Measurements from ENCODE around the gene ARHGAP26.
A peak's percentile ranks its signal among the peaks of the same experiment; 100 is the strongest.

The ARHGAP26 gene

GRCh38 chr5:142769793-142770649 lies at the start of gene ARHGAP26:
TSS of gene ARHGAP26 (plus strand) at chr5:142770377. CDS start at chr5:142770762, 385 bp downstream.
- Histone ChIP-seq H3K4me3 (ENCODE audit: low read length in 2 of 2) (peak within 1 kb of the TSS; percentile 85 to 91), H3K9me3 (ENCODE audit: control insufficient read depth in 2 of 2, low read length in 2 of 2) (no peaks in the 10 kb centered on the region), H3K27me3 (ENCODE audit: control insufficient read depth in 2 of 2, insufficient read depth in 2 of 2, low read length in 2 of 2) (no peaks in the 10 kb centered on the region), H3K27ac (ENCODE audit: low read depth in 2 of 2, low read length in 2 of 2) (peak within 1 kb of the TSS; percentile 86 to 88), H3K4me1 (ENCODE audit: control insufficient read depth in 2 of 2, insufficient read depth in 2 of 2, low read length in 2 of 2) (peaks cover 18 to 21% of the 10 kb centered on the region in 2 donors), H3K36me3 (ENCODE audit: control insufficient read depth in 2 of 2, insufficient read depth in 2 of 2, low read length in 2 of 2) (no peaks in the 10 kb centered on the region), H3K9ac (ENCODE audit: low read depth in 1 of 2, low read length in 2 of 2) (peak within 1 kb of the TSS; percentile 88 to 92)

GRCh38 chr5:142720641-142721271 lies 49.4 kb upstream of the ARHGAP26 start:
- Histone ChIP-seq H3K9ac (ENCODE audit: low read depth in 1 of 2, low read length in 2 of 2) (no peak overlapping the region), H3K27me3 (ENCODE audit: control insufficient read depth in 2 of 2, insufficient read depth in 2 of 2, low read length in 2 of 2) (no peaks in the 10 kb centered on the region), H3K4me3 (ENCODE audit: low read length in 2 of 2) (no peak overlapping the region), H3K36me3 (ENCODE audit: control insufficient read depth in 2 of 2, insufficient read depth in 2 of 2, low read length in 2 of 2) (no peaks in the 10 kb centered on the region), H3K4me1 (ENCODE audit: control insufficient read depth in 2 of 2, insufficient read depth in 2 of 2, low read length in 2 of 2) (peaks cover 0 to 8% of the 10 kb centered on the region in 2 donors), H3K27ac (ENCODE audit: low read depth in 2 of 2, low read length in 2 of 2) (no peak overlapping the region), H3K9me3 (ENCODE audit: control insufficient read depth in 2 of 2, low read length in 2 of 2) (no peaks in the 10 kb centered on the region)

GRCh38 chr5:142722146-142722545 lies 48.0 kb upstream of the ARHGAP26 start:
- no peaks in the 10 kb centered on the region for H3K9me3 ChIP-seq (ENCODE audit: control insufficient read depth in 2 of 2, low read length in 2 of 2)
- no peaks in the 10 kb centered on the region for H3K36me3 ChIP-seq (ENCODE audit: control insufficient read depth in 2 of 2, insufficient read depth in 2 of 2, low read length in 2 of 2)
- H3K27ac ChIP-seq (ENCODE audit: low read depth in 2 of 2, low read length in 2 of 2), result no peak overlapping the region
- H3K4me3 ChIP-seq (ENCODE audit: low read length in 2 of 2), result no peak overlapping the region
- no peak overlapping the region for H3K9ac ChIP-seq (ENCODE audit: low read depth in 1 of 2, low read length in 2 of 2)
- H3K4me1 ChIP-seq (ENCODE audit: control insufficient read depth in 2 of 2, insufficient read depth in 2 of 2, low read length in 2 of 2), result peaks cover 0 to 8% of the 10 kb centered on the region in 2 donors
- H3K27me3 ChIP-seq (ENCODE audit: control insufficient read depth in 2 of 2, insufficient read depth in 2 of 2, low read length in 2 of 2), result no peaks in the 10 kb centered on the region

- H3K27ac ChIP-seq (ENCODE audit: low read depth in 2 of 2, low read length in 2 of 2), result no peak overlapping the region
- peaks cover 0 to 8% of the 10 kb centered on the region in 2 donors for H3K4me1 ChIP-seq (ENCODE audit: control insufficient read depth in 2 of 2, insufficient read depth in 2 of 2, low read length in 2 of 2)
- H3K9me3 ChIP-seq (ENCODE audit: control insufficient read depth in 2 of 2, low read length in 2 of 2), result no peaks in the 10 kb centered on the region
- H3K36me3 ChIP-seq (ENCODE audit: control insufficient read depth in 2 of 2, insufficient read depth in 2 of 2, low read length in 2 of 2), result no peaks in the 10 kb centered on the region
- no peak overlapping the region for H3K4me3 ChIP-seq (ENCODE audit: low read length in 2 of 2)
- no peak overlapping the region for H3K9ac ChIP-seq (ENCODE audit: low read depth in 1 of 2, low read length in 2 of 2)
- H3K27me3 ChIP-seq (ENCODE audit: control insufficient read depth in 2 of 2, insufficient read depth in 2 of 2, low read length in 2 of 2), result no peaks in the 10 kb centered on the region
Observed at GRCh38 chr5:142722896-142723295, 47.3 kb upstream of the ARHGAP26 start.

GRCh38 chr5:142724821-142725220 lies 45.4 kb upstream of the ARHGAP26 start:
- Histone ChIP-seq H3K27me3 (ENCODE audit: control insufficient read depth in 2 of 2, insufficient read depth in 2 of 2, low read length in 2 of 2) (no peaks in the 10 kb centered on the region), H3K4me3 (ENCODE audit: low read length in 2 of 2) (no peak overlapping the region), H3K27ac (ENCODE audit: low read depth in 2 of 2, low read length in 2 of 2) (no peak overlapping the region), H3K9ac (ENCODE audit: low read depth in 1 of 2, low read length in 2 of 2) (no peak overlapping the region), H3K36me3 (ENCODE audit: control insufficient read depth in 2 of 2, insufficient read depth in 2 of 2, low read length in 2 of 2) (no peaks in the 10 kb centered on the region), H3K9me3 (ENCODE audit: control insufficient read depth in 2 of 2, low read length in 2 of 2) (no peaks in the 10 kb centered on the region), H3K4me1 (ENCODE audit: control insufficient read depth in 2 of 2, insufficient read depth in 2 of 2, low read length in 2 of 2) (peaks cover 0 to 8% of the 10 kb centered on the region in 2 donors)

- Histone ChIP-seq H3K27me3 (ENCODE audit: control insufficient read depth in 2 of 2, insufficient read depth in 2 of 2, low read length in 2 of 2) (no peaks in the 10 kb centered on the region), H3K27ac (ENCODE audit: low read depth in 2 of 2, low read length in 2 of 2) (no peak overlapping the region), H3K4me3 (ENCODE audit: low read length in 2 of 2) (no peak overlapping the region), H3K9ac (ENCODE audit: low read depth in 1 of 2, low read length in 2 of 2) (no peak overlapping the region), H3K4me1 (ENCODE audit: control insufficient read depth in 2 of 2, insufficient read depth in 2 of 2, low read length in 2 of 2) (peaks cover 0 to 8% of the 10 kb centered on the region in 2 donors), H3K36me3 (ENCODE audit: control insufficient read depth in 2 of 2, insufficient read depth in 2 of 2, low read length in 2 of 2) (no peaks in the 10 kb centered on the region), H3K9me3 (ENCODE audit: control insufficient read depth in 2 of 2, low read length in 2 of 2) (no peaks in the 10 kb centered on the region)
Observed at GRCh38 chr5:142725231-142726187, 44.7 kb upstream of the ARHGAP26 start.

GRCh38 chr5:142726188-142726731 lies 43.9 kb upstream of the ARHGAP26 start:
- Histone ChIP-seq H3K27ac (ENCODE audit: low read depth in 2 of 2, low read length in 2 of 2) (no peak overlapping the region), H3K4me3 (ENCODE audit: low read length in 2 of 2) (no peak overlapping the region), H3K36me3 (ENCODE audit: control insufficient read depth in 2 of 2, insufficient read depth in 2 of 2, low read length in 2 of 2) (no peaks in the 10 kb centered on the region), H3K4me1 (ENCODE audit: control insufficient read depth in 2 of 2, insufficient read depth in 2 of 2, low read length in 2 of 2) (peaks cover 0 to under 1% of the 10 kb centered on the region in 2 donors), H3K9me3 (ENCODE audit: control insufficient read depth in 2 of 2, low read length in 2 of 2) (no peaks in the 10 kb centered on the region), H3K27me3 (ENCODE audit: control insufficient read depth in 2 of 2, insufficient read depth in 2 of 2, low read length in 2 of 2) (no peaks in the 10 kb centered on the region), H3K9ac (ENCODE audit: low read depth in 1 of 2, low read length in 2 of 2) (no peak overlapping the region)

- Histone ChIP-seq H3K27ac (ENCODE audit: low read depth in 2 of 2, low read length in 2 of 2) (no peak overlapping the region), H3K9ac (ENCODE audit: low read depth in 1 of 2, low read length in 2 of 2) (no peak overlapping the region), H3K27me3 (ENCODE audit: control insufficient read depth in 2 of 2, insufficient read depth in 2 of 2, low read length in 2 of 2) (no peaks in the 10 kb centered on the region), H3K4me1 (ENCODE audit: control insufficient read depth in 2 of 2, insufficient read depth in 2 of 2, low read length in 2 of 2) (no peaks in the 10 kb centered on the region), H3K9me3 (ENCODE audit: control insufficient read depth in 2 of 2, low read length in 2 of 2) (no peaks in the 10 kb centered on the region), H3K4me3 (ENCODE audit: low read length in 2 of 2) (no peak overlapping the region), H3K36me3 (ENCODE audit: control insufficient read depth in 2 of 2, insufficient read depth in 2 of 2, low read length in 2 of 2) (no peaks in the 10 kb centered on the region)
Observed at GRCh38 chr5:142727735-142728047, 42.5 kb upstream of the ARHGAP26 start.

GRCh38 chr5:142735323-142736246 lies 34.6 kb upstream of the ARHGAP26 start:
- no peaks in the 10 kb centered on the region for H3K4me1 ChIP-seq (ENCODE audit: control insufficient read depth in 2 of 2, insufficient read depth in 2 of 2, low read length in 2 of 2)
- H3K9ac ChIP-seq (ENCODE audit: low read depth in 1 of 2, low read length in 2 of 2), result no peak overlapping the region
- H3K36me3 ChIP-seq (ENCODE audit: control insufficient read depth in 2 of 2, insufficient read depth in 2 of 2, low read length in 2 of 2), result no peaks in the 10 kb centered on the region
- peaks cover 0 to 4% of the 10 kb centered on the region in 2 donors for H3K27me3 ChIP-seq (ENCODE audit: control insufficient read depth in 2 of 2, insufficient read depth in 2 of 2, low read length in 2 of 2)
- H3K4me3 ChIP-seq (ENCODE audit: low read length in 2 of 2), result no peak overlapping the region
- H3K27ac ChIP-seq (ENCODE audit: low read depth in 2 of 2, low read length in 2 of 2), result no peak overlapping the region
- H3K9me3 ChIP-seq (ENCODE audit: control insufficient read depth in 2 of 2, low read length in 2 of 2), result no peaks in the 10 kb centered on the region

Data from mucosa of rectum (tissue), 2 donors.